Activated CD8-positive, alpha-beta memory T cell treated with anti-CD3 and anti-CD28 coated beads for 24 hours (primary cell): Measurements from ENCODE around the gene CNNM3.
"Not testable (repeated sequence)": the region's sequence is repeated elsewhere in the genome, so short reads cannot be mapped to it uniquely, and the experiment has no call there.

ENCODE experiments used
- DNase-seq: peaks from one replicate; pipeline ENCODE4 v3.0.0-alpha.2; 2020

CNNM3 gene

GRCh38 chr2:96816127-96816835 is at the start of gene CNNM3:
CNNM3 (plus strand) TSS chr2:96816268; CDS start chr2:96816278, 10 bp downstream.
- DNase-seq, result peak; percentile 98

- no peak for DNase-seq
These were observed 48.8 kb upstream of the CNNM3 start for GRCh38 chr2:96767135-96767871.

- DNase-seq, result no peak
These were observed 47.9 kb upstream of the CNNM3 start for GRCh38 chr2:96768083-96768561.

- no peak for DNase-seq
These were observed 46.3 kb upstream of the CNNM3 start for GRCh38 chr2:96769814-96770213.

- no peak for DNase-seq
These were observed 45.4 kb upstream of the CNNM3 start for GRCh38 chr2:96770442-96771202.

- DNase-seq, result no peak
These were observed 44.1 kb upstream of the CNNM3 start for GRCh38 chr2:96771796-96772618.

- peak; percentile 63 for DNase-seq
These were observed 43.0 kb upstream of the CNNM3 start for GRCh38 chr2:96772903-96773671.

- DNase-seq, result peak; percentile 68
These were observed 42.1 kb upstream of the CNNM3 start for GRCh38 chr2:96773922-96774321.

GRCh38 chr2:96775160-96775559 is 40.9 kb upstream of the CNNM3 start:
- DNase-seq, result no peak

- no peak for DNase-seq
These were observed 32.7 kb upstream of the CNNM3 start for GRCh38 chr2:96783388-96783787.

- no peak for DNase-seq
These were observed 28.7 kb upstream of the CNNM3 start for GRCh38 chr2:96787411-96787810.

- DNase-seq, result no peak
These were observed 27.4 kb upstream of the CNNM3 start for GRCh38 chr2:96788442-96789244.

- DNase-seq, result no peak
These were observed 26.8 kb upstream of the CNNM3 start for GRCh38 chr2:96789245-96789617.

GRCh38 chr2:96792772-96793749 is 23.0 kb upstream of the CNNM3 start:
- no peak for DNase-seq

- no peak for DNase-seq
These were observed 21.0 kb upstream of the CNNM3 start for GRCh38 chr2:96795076-96795475.

- not testable (repeated sequence) for DNase-seq
These were observed 19.6 kb upstream of the CNNM3 start for GRCh38 chr2:96796497-96796896.

GRCh38 chr2:96797066-96797625 is 18.9 kb upstream of the CNNM3 start:
- DNase-seq, result no peak

GRCh38 chr2:96798733-96799622 is 17.1 kb upstream of the CNNM3 start:
- DNase-seq, result no peak
